ENCODE data around the gene HTRA2. TPM values are rescaled to one million over a fixed set of nuclear protein-coding genes. Genes with fewer than 3 reads are reported as not detected.

HTRA2 gene
- total RNA-seq, 1 experiment from 2014 or later: 39.6 TPM

- peaks cover 49% of the 10 kb centered on the region for H3K27me3 ChIP-seq (ENCODE audit: control insufficient read depth, insufficient read depth, low read length)
- peak; percentile 14 for DNase-seq
- peaks cover 11% of the 10 kb centered on the region for H3K36me3 ChIP-seq (replicated peaks; ENCODE audit: control insufficient read depth, insufficient read depth, low read length)
- H3K4me3 ChIP-seq (ENCODE audit: insufficient read depth, low read depth, low read length): no peak overlapping the region
These were observed 7.2 kb upstream of the HTRA2 start for GRCh38 chr2:74522516-74522915.

GRCh38 chr2:74524005-74524404 is 5.7 kb upstream of the HTRA2 start:
- Histone ChIP-seq H3K36me3 (replicated peaks; ENCODE audit: control insufficient read depth, insufficient read depth, low read length) (peaks cover 17% of the 10 kb centered on the region), H3K4me3 (ENCODE audit: insufficient read depth, low read depth, low read length) (no peak overlapping the region), H3K27me3 (ENCODE audit: control insufficient read depth, insufficient read depth, low read length) (peaks cover 34% of the 10 kb centered on the region)
- DNase-seq: peak; percentile 22

GRCh38 chr2:74524955-74525716 is 4.6 kb upstream of the HTRA2 start:
- Histone ChIP-seq H3K36me3 (replicated peaks; ENCODE audit: control insufficient read depth, insufficient read depth, low read length) (peaks cover 17% of the 10 kb centered on the region), H3K4me3 (ENCODE audit: insufficient read depth, low read depth, low read length) (no peak overlapping the region), H3K27me3 (ENCODE audit: control insufficient read depth, insufficient read depth, low read length) (peaks cover 23% of the 10 kb centered on the region)
- DNase-seq: peak; percentile 15

- peak; percentile 75 for DNase-seq
- Histone ChIP-seq H3K27me3 (ENCODE audit: control insufficient read depth, insufficient read depth, low read length) (peaks cover 23% of the 10 kb centered on the region), H3K4me3 (ENCODE audit: insufficient read depth, low read depth, low read length) (no peak within 1 kb of the TSS)
These were observed 3.8 kb upstream of the HTRA2 start, which contains the start of gene DQX1 for GRCh38 chr2:74525717-74526648. Gene DQX1, minus strand, starts transcription at chr2:74526231. Its CDS starts 502 bp downstream, at chr2:74525729.

GRCh38 chr2:74526649-74527230 is 3.0 kb upstream of the HTRA2 start:
- Histone ChIP-seq H3K36me3 (replicated peaks; ENCODE audit: control insufficient read depth, insufficient read depth, low read length) (peaks cover 18% of the 10 kb centered on the region), H3K27me3 (ENCODE audit: control insufficient read depth, insufficient read depth, low read length) (peaks cover 18% of the 10 kb centered on the region), H3K4me3 (ENCODE audit: insufficient read depth, low read depth, low read length) (no peak overlapping the region)
- DNase-seq: peak; percentile 26

More at GRCh38 chr2:74525717-74526648, 3.8 kb upstream of the HTRA2 start, which contains the start of gene DQX1:
- peaks cover 17% of the 10 kb centered on the region for H3K36me3 ChIP-seq (replicated peaks; ENCODE audit: control insufficient read depth, insufficient read depth, low read length)

- H3K36me3 ChIP-seq (replicated peaks; ENCODE audit: control insufficient read depth, insufficient read depth, low read length): peaks cover 23% of the 10 kb centered on the region
- H3K4me3 ChIP-seq (ENCODE audit: insufficient read depth, low read depth, low read length): no peak overlapping the region
- DNase-seq: no peak
- peaks cover 9% of the 10 kb centered on the region; the same call in 1 of the 2 replicates for H3K27me3 ChIP-seq (ENCODE audit: control insufficient read depth, insufficient read depth, low read length)
These were observed 2.0 kb upstream of the HTRA2 start for GRCh38 chr2:74527741-74528140.

- H3K4me3 ChIP-seq (ENCODE audit: insufficient read depth, low read depth, low read length): peak overlapping the region; percentile 99
- peaks cover 5% of the 10 kb centered on the region; the same call in 1 of the 2 replicates for H3K27me3 ChIP-seq (ENCODE audit: control insufficient read depth, insufficient read depth, low read length)
- DNase-seq: no peak
- H3K36me3 ChIP-seq (replicated peaks; ENCODE audit: control insufficient read depth, insufficient read depth, low read length): peaks cover 24% of the 10 kb centered on the region
These were observed 955 bp upstream of the HTRA2 start for GRCh38 chr2:74528600-74529356.

GRCh38 chr2:74530239-74531187 is 780 bp downstream of the HTRA2 start:
- DNase-seq: peak; percentile 86
- peaks cover 5% of the 10 kb centered on the region; the same call in 1 of the 2 replicates for H3K27me3 ChIP-seq (ENCODE audit: control insufficient read depth, insufficient read depth, low read length)

GRCh38 chr2:74531666-74532065 is 1.9 kb downstream of the HTRA2 start:
- no peak for DNase-seq
- Histone ChIP-seq H3K36me3 (replicated peaks; ENCODE audit: control insufficient read depth, insufficient read depth, low read length) (peaks cover 20% of the 10 kb centered on the region), H3K4me3 (ENCODE audit: insufficient read depth, low read depth, low read length) (no peak overlapping the region), H3K27me3 (ENCODE audit: control insufficient read depth, insufficient read depth, low read length) (peaks cover 5% of the 10 kb centered on the region; the same call in 1 of the 2 replicates)

More at GRCh38 chr2:74530239-74531187, 780 bp downstream of the HTRA2 start:
- Histone ChIP-seq H3K4me3 (ENCODE audit: insufficient read depth, low read depth, low read length) (peak overlapping the region; percentile 99), H3K36me3 (replicated peaks; ENCODE audit: control insufficient read depth, insufficient read depth, low read length) (peaks cover 24% of the 10 kb centered on the region)

GRCh38 chr2:74532222-74532621 is 2.5 kb downstream of the HTRA2 start:
- H3K27me3 ChIP-seq (ENCODE audit: control insufficient read depth, insufficient read depth, low read length): peaks cover 5% of the 10 kb centered on the region; the same call in 1 of the 2 replicates
- H3K36me3 ChIP-seq (replicated peaks; ENCODE audit: control insufficient read depth, insufficient read depth, low read length): peaks cover 14% of the 10 kb centered on the region
- no peak for DNase-seq
- H3K4me3 ChIP-seq (ENCODE audit: insufficient read depth, low read depth, low read length): no peak overlapping the region

- DNase-seq: no peak
- peaks cover 5% of the 10 kb centered on the region; the same call in 1 of the 2 replicates for H3K27me3 ChIP-seq (ENCODE audit: control insufficient read depth, insufficient read depth, low read length)
- H3K4me3 ChIP-seq (ENCODE audit: insufficient read depth, low read depth, low read length): no peak overlapping the region
- H3K36me3 ChIP-seq (replicated peaks; ENCODE audit: control insufficient read depth, insufficient read depth, low read length): peaks cover 6% of the 10 kb centered on the region
These were observed 3.7 kb downstream of the HTRA2 start for GRCh38 chr2:74533464-74533863.

- Histone ChIP-seq H3K4me3 (ENCODE audit: insufficient read depth, low read depth, low read length) (no peak overlapping the region), H3K27me3 (ENCODE audit: control insufficient read depth, insufficient read depth, low read length) (peaks cover 5% of the 10 kb centered on the region; the same call in 1 of the 2 replicates), H3K36me3 (replicated peaks; ENCODE audit: control insufficient read depth, insufficient read depth, low read length) (peaks cover 6% of the 10 kb centered on the region)
- no peak for DNase-seq
These were observed 4.7 kb downstream of the HTRA2 start for GRCh38 chr2:74534411-74534810.
